AG09319 (cell line): ENCODE measurements around the gene DGAT2.

Experiments
- DNase-seq: peaks from one replicate; pipeline ENCODE4 v3.0.0-alpha.2; 2010; ENCODE audit warnings: low read depth; ENCODE audit errors: extremely low read depth
- CTCF ChIP-seq: IDR thresholded peaks from 2 replicates; pipeline ENCODE4 v1.5.1; 2011; ENCODE audit warnings: low read depth, mild to moderate bottlenecking, inconsistent platforms, low read length, moderate library complexity

The DGAT2 gene, protein sequence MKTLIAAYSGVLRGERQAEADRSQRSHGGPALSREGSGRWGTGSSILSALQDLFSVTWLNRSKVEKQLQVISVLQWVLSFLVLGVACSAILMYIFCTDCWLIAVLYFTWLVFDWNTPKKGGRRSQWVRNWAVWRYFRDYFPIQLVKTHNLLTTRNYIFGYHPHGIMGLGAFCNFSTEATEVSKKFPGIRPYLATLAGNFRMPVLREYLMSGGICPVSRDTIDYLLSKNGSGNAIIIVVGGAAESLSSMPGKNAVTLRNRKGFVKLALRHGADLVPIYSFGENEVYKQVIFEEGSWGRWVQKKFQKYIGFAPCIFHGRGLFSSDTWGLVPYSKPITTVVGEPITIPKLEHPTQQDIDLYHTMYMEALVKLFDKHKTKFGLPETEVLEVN

DNA sequence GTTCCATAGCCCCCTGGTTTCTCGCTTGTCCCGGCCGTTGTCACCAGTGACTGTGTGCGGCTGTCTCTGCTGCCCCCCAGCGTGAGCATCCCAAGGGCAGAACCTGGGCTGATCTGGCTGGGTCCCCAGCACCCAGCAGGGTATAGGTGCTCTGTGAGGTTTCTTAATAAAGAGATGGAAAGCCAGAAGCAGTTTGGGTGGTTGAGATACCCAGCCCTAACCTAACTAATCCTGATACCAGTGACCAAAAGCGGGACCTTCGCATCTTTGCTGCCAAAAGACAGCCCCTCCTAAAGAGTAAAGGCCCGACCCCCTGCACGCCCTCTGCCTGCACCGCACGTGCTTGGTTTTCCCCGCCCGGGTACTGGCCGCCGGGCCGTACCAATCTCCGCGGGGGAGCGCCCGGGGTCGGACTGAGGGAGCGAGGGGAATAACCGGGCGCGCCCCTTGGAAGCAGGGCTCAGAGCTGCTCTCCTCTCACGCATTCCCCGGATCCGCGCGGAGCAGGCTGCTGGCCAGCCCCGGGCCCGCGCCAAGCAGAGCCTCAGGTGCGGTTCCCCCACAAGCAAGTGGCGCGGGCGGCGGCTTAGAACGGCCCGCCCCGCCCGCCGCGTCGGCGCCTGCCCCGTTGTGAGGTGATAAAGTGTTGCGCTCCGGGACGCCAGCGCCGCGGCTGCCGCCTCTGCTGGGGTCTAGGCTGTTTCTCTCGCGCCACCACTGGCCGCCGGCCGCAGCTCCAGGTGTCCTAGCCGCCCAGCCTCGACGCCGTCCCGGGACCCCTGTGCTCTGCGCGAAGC lies at the start of gene DGAT2:
Gene DGAT2, plus strand, starts transcription at position 667 of the 797 bp plus-strand sequence. CDS start 214 bp downstream, outside the sequence.
- no peak; the same call in none of the 2 replicates for TF ChIP-seq CTCF
- DNase-seq = no peak

GRCh38 chr11:75719340-75720239 lies 49.0 kb upstream of the DGAT2 start:
- DNase-seq = no peak
- TF ChIP-seq CTCF = no peak

- DNase-seq = no peak
- TF ChIP-seq CTCF = no peak
Observed at GRCh38 chr11:75720639-75721038, 47.9 kb upstream of the DGAT2 start.

DNA sequence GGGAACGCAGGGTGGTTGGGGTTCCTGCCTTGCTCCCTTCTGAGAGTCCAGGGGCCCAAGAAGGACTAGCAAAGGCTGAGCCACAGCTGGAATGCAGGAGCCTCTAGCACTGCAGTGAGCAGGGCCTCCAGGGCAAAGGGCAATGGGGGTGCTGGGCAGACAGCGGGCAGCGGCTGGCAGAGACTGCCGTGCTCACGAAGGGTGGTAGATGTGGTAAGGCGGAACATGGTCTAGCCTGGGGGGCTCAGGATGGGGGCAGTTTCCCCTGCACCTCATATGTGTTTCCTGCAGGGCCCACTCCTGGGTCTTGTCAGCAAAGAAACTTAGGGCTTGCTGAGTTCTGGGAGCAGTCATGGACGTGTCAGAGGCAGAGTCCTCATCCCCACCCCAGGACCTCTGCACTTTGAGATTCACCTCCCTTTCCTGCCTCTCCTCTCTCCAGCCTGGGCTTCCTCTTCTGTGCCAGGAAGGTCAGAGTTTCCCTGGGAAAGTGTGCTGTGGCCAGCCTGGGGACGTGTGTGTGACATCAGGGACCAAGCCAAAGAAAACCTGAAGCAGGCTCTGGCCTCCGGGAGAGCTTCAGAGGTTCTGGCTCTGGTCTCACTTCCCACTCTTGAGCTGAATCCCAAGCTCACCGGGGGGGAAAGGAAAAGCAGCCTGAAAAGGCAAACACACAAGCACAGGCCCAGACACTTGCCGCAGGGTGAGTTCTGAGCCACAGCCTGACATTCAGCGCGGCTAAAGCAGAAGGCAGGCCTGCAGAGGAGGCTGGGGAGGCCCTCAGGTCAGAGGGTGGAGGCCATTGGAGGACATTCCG lies 46.5 kb upstream of the DGAT2 start:
- TF ChIP-seq CTCF = no peak
- no peak for DNase-seq

- no peak for TF ChIP-seq CTCF
- DNase-seq = no peak
Observed at GRCh38 chr11:75722669-75723042, 45.9 kb upstream of the DGAT2 start.

DNA sequence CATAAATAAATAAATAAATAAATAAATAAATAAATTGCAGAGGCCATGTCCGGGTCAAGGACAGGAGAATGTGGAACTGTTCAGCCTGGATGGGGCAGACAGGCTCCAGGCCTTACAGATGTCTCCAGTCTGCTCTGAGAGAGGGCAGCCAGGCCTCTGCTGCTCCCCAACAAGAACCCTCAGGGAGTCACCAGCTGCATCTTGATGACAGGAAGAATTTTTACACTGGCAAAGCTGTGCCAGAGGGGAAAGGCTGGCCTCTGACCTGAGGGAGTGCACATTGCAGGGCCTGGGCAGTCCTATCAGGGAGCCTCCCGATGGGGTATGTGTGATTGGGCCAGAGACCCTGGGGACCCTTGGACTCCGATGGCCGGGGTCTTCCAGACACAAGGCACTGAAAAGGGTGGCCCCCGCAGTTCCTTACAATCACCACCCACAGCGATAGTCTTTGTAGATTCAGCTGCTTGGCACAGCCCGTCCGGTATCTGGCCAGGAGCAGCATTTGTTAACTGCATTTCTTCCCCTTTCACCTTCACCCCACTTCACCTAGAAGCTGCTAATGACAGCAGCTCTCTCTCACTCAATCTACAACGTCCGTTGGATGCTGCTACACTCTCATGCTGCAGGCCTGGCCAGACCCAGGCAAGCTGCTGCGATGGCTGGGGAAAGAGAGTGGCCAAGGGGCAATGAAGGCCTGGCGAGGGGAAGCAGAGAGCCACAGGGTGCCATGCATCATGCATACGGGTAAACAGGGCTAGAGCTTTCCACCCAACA lies 42.8 kb upstream of the DGAT2 start:
- DNase-seq = no peak
- TF ChIP-seq CTCF = no peak
